Trophoblast cell (in vitro differentiated cells and primary cell): ENCODE measurements around the gene RNF166.

Experiments
- DNase-seq, 2 donors: peaks; one replicate each; pipeline ENCODE4 v3.0.0-alpha.2; 2016
- H2AFZ ChIP-seq: 2 replicates; pipeline ENCODE4 v1.6.1; 2013; ENCODE audit warnings: low read length, moderate library complexity, mild to moderate bottlenecking; ENCODE audit not compliant: insufficient read depth, poor library complexity
- H2AK5ac ChIP-seq: 2 replicates; pipeline ENCODE4 v1.6.1; 2013; ENCODE audit warnings: mild to moderate bottlenecking, low read length
- H2BK120ac ChIP-seq: 2 replicates; pipeline ENCODE4 v1.6.1; 2013; ENCODE audit warnings: low read length, mild to moderate bottlenecking, moderate library complexity; ENCODE audit not compliant: insufficient read depth, poor library complexity
- H2BK12ac ChIP-seq: 2 replicates; pipeline ENCODE4 v1.6.1; 2013; ENCODE audit warnings: mild to moderate bottlenecking, low read length, moderate library complexity
- H2BK5ac ChIP-seq: 2 replicates; pipeline ENCODE4 v1.6.1; 2013; ENCODE audit warnings: low read length, low read depth, moderate library complexity, mild to moderate bottlenecking; ENCODE audit not compliant: poor library complexity
- H3K14ac ChIP-seq: 2 replicates; pipeline ENCODE4 v1.6.1; 2013; ENCODE audit warnings: mild to moderate bottlenecking, low read length
- H3K18ac ChIP-seq: 2 replicates; pipeline ENCODE4 v1.6.1; 2013; ENCODE audit warnings: mild to moderate bottlenecking, low read length
- H3K23ac ChIP-seq: 2 replicates; pipeline ENCODE4 v1.6.1; 2013; ENCODE audit warnings: low read length
- H3K27ac ChIP-seq: 2 replicates; pipeline ENCODE4 v1.5.1; 2013; ENCODE audit warnings: low read depth, mild to moderate bottlenecking, inconsistent platforms, low read length, moderate library complexity
- H3K27me3 ChIP-seq: 2 replicates; pipeline ENCODE4 v1.6.1; 2013; ENCODE audit warnings: inconsistent platforms, mild to moderate bottlenecking, low read length, moderate library complexity; ENCODE audit not compliant: insufficient read depth
- H3K36me3 ChIP-seq, 2 experiments: 1 replicate in 1 of 2; 2 replicates in 1 of 2; pipeline ENCODE4 v1.6.1; 2013; ENCODE audit warnings: low read length in 2 of 2, mild to moderate bottlenecking in 2 of 2, moderate library complexity in 1 of 2; ENCODE audit not compliant: insufficient read depth in 2 of 2, control insufficient read depth in 1 of 2
- H3K4ac ChIP-seq: 2 replicates; pipeline ENCODE4 v1.6.1; 2013; ENCODE audit warnings: low read depth, mild to moderate bottlenecking, low read length, moderate library complexity
- H3K4me1 ChIP-seq, 2 experiments: 1 replicate in 1 of 2; 2 replicates in 1 of 2; pipeline ENCODE4 v1.6.1; 2013; ENCODE audit warnings: low read length in 2 of 2, mild to moderate bottlenecking in 2 of 2, moderate library complexity in 1 of 2; ENCODE audit not compliant: insufficient read depth in 2 of 2, control insufficient read depth in 1 of 2
- H3K4me2 ChIP-seq: 2 replicates; pipeline ENCODE4 v1.6.1; 2013; ENCODE audit warnings: inconsistent platforms, mild to moderate bottlenecking, low read length, moderate library complexity
- H3K4me3 ChIP-seq: 2 replicates; pipeline ENCODE4 v1.5.1; 2013; ENCODE audit warnings: mild to moderate bottlenecking, low read depth, low read length, inconsistent platforms
- H3K79me1 ChIP-seq: one replicate; pipeline ENCODE4 v1.6.1; 2013; ENCODE audit warnings: low read length
- H3K79me2 ChIP-seq: 2 replicates; pipeline ENCODE4 v1.6.1; 2013; ENCODE audit warnings: low read length, mild to moderate bottlenecking; ENCODE audit not compliant: control insufficient read depth, insufficient read depth, poor library complexity
- H3K9ac ChIP-seq: 2 replicates; pipeline ENCODE4 v1.6.1; 2013; ENCODE audit warnings: mild to moderate bottlenecking, low read length
- H3K9me3 ChIP-seq: 2 replicates; pipeline ENCODE4 v1.6.1; 2013; ENCODE audit warnings: low read depth, mild to moderate bottlenecking, control low read depth, inconsistent platforms, low read length; ENCODE audit not compliant: insufficient read depth
- H4K12ac ChIP-seq: 2 replicates; pipeline ENCODE4 v1.6.1; 2013; ENCODE audit warnings: low read depth, mild to moderate bottlenecking, low read length, moderate library complexity
- H4K8ac ChIP-seq: 2 replicates; pipeline ENCODE4 v1.6.1; 2013; ENCODE audit warnings: low read depth, mild to moderate bottlenecking, low read length, moderate library complexity
- H4K91ac ChIP-seq: one replicate; pipeline ENCODE4 v1.6.1; 2013; ENCODE audit warnings: low read depth, mild to moderate bottlenecking, low read length, moderate library complexity
- WGBS: extraction: QIAGEN DNeasy Blood & Tissue Kit; methylation state at CpG from one replicate; pipeline ENCODE4 v1.1.7; 2013; ENCODE audit warnings: missing lambda C conversion rate; ENCODE audit not compliant: insufficient read length, insufficient coverage; ENCODE audit errors: extremely low coverage; 5-methylcytosine and 5-hydroxymethylcytosine counted together

The RNF166 gene

DNA sequence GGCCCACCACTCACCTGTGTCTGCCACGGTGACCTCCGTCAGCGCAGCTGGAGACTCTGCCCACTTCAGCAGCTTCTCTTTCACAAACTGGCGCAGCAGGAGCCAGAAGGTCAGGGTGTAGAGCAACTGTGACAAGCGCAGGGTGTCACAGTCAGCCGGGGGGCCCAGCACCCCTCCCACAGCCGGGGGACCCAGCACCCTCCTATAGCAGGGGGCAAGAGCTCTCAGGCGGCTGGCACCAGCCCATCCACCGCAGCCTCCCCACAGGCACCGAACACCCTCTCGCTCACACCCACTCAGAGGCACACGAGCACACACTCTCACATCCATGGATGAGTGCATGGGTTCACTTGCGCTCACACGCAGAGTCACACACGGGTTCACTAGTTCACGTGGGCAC is 28.9 kb upstream of the RNF166 start:
- no peak overlapping the region for H2BK120ac ChIP-seq
- H4K91ac ChIP-seq = no peak overlapping the region
- H3K9ac ChIP-seq = no peak overlapping the region
- H3K27ac ChIP-seq = no peak overlapping the region
- H3K79me1 ChIP-seq = no peaks in the 10 kb centered on the region
- no peak overlapping the region for H3K4me2 ChIP-seq
- no peak overlapping the region for H3K4me3 ChIP-seq
- no peak overlapping the region for H2BK12ac ChIP-seq
- peaks cover 2% of the 10 kb centered on the region for H3K9me3 ChIP-seq
- H3K27me3 ChIP-seq = no peaks in the 10 kb centered on the region
- H3K36me3 ChIP-seq = peaks cover 70% of the 10 kb centered on the region in 2 experiments
- no peak overlapping the region for H2AK5ac ChIP-seq
- no CpG with 5 or more reads among the region's 16 CpGs for WGBS
- H3K18ac ChIP-seq = no peak overlapping the region
- H2BK5ac ChIP-seq = no peak overlapping the region
- no peak overlapping the region for H4K8ac ChIP-seq
- H4K12ac ChIP-seq = no peak overlapping the region
- no peak overlapping the region for H3K4ac ChIP-seq
- no peaks in the 10 kb centered on the region for H3K79me2 ChIP-seq
- peaks cover 2 to 5% of the 10 kb centered on the region in 2 experiments for H3K4me1 ChIP-seq
- no peak overlapping the region for H2AFZ ChIP-seq
- H3K23ac ChIP-seq = no peak overlapping the region
- no peak overlapping the region for H3K14ac ChIP-seq
- no peak for DNase-seq

DNA sequence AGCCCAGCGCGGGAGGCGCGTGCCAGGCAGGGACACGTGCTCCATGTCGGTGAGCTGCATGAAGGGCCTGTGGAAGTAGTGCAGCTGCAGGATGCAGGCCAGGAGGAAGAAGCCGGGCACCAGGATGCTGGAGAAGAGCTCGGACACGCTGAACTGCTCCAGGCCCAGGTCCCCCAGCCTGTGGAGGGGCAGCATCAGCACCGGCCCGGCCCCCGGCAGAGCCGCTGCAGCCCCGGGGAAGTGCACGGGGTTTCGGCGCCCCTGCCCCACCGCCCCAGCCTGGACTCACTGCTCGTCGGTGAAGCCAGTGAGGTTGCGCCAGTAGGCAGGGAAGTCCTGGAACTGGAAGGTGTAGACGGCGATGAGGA is 28.1 kb upstream of the RNF166 start:
- peaks cover 0 to 2% of the 10 kb centered on the region in 2 experiments for H3K4me1 ChIP-seq
- no peak for DNase-seq
- no peak overlapping the region for H4K8ac ChIP-seq
- H4K91ac ChIP-seq = no peak overlapping the region
- no peak overlapping the region for H2BK5ac ChIP-seq
- no peak overlapping the region for H2AK5ac ChIP-seq
- H2BK12ac ChIP-seq = no peak overlapping the region
- H3K14ac ChIP-seq = no peak overlapping the region
- H3K9me3 ChIP-seq = peaks cover 2% of the 10 kb centered on the region
- no peak overlapping the region for H2BK120ac ChIP-seq
- H4K12ac ChIP-seq = no peak overlapping the region
- H3K27me3 ChIP-seq = no peaks in the 10 kb centered on the region
- H3K36me3 ChIP-seq = peaks cover 71 to 72% of the 10 kb centered on the region in 2 experiments
- H3K9ac ChIP-seq = no peak overlapping the region
- H3K79me1 ChIP-seq = no peaks in the 10 kb centered on the region
- H3K23ac ChIP-seq = no peak overlapping the region
- no peak overlapping the region for H3K4me2 ChIP-seq
- H2AFZ ChIP-seq = no peak overlapping the region
- H3K79me2 ChIP-seq = no peaks in the 10 kb centered on the region
- no peak overlapping the region for H3K4me3 ChIP-seq
- no peak overlapping the region for H3K18ac ChIP-seq
- no peak overlapping the region for H3K27ac ChIP-seq
- no peak overlapping the region for H3K4ac ChIP-seq
- no CpG with 5 or more reads among the region's 23 CpGs for WGBS

DNA sequence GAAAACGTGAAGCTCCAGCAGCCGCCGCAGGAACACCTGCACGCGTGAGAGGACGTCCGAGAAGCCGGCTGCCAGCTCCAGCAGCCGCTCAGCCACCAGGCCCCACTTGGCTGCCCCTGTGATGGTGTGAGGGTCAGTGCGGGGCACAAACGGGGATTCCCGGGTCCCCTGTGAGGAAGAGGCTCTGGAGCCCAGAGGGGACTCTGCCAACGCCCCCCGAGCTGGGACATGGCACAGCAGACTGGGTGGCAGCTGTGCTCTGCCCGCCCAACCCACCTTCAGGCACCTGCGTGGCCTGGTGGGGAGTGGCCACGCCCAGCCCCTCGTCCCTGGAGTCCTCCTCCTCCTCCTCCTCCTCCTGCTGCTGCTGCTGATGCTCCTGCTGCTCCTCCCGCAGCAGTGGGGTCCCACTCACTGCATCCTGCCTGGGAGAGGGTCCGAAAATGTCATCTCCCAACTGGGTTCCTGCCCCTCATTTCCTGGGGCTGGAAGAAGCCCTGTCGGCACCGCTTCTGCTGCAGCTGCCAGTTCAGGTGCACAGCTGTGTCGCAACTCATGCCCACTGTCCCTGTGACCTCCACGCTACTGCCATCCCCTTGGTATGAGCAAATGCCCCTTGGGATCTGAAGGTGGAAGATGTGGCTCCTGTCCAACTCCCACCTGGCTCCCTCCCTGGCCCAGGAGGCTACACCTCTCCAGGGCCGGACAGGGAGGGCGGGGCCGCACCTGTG is 27.6 kb upstream of the RNF166 start:
- H4K91ac ChIP-seq = no peak overlapping the region

GRCh38 chr16:88732961-88733294 is 26.7 kb upstream of the RNF166 start:
- no peak overlapping the region for H3K18ac ChIP-seq
- H4K91ac ChIP-seq = no peak overlapping the region
- no peak overlapping the region for H3K14ac ChIP-seq
- no CpG with 5 or more reads among the region's 13 CpGs for WGBS
- no peak overlapping the region for H2AK5ac ChIP-seq
- no peak overlapping the region for H2AFZ ChIP-seq
- no peak overlapping the region for H2BK12ac ChIP-seq
- peaks cover 2% of the 10 kb centered on the region for H3K9me3 ChIP-seq
- H3K4me3 ChIP-seq = no peak overlapping the region
- H3K4me2 ChIP-seq = no peak overlapping the region
- H2BK120ac ChIP-seq = no peak overlapping the region
- DNase-seq = no peak
- no peak overlapping the region for H4K12ac ChIP-seq
- no peak overlapping the region for H4K8ac ChIP-seq
- no peak overlapping the region for H3K9ac ChIP-seq
- no peak overlapping the region for H3K23ac ChIP-seq
- H3K4ac ChIP-seq = no peak overlapping the region
- H3K27ac ChIP-seq = no peak overlapping the region
- peaks cover 0 to under 1% of the 10 kb centered on the region in 2 experiments for H3K4me1 ChIP-seq
- no peak overlapping the region for H2BK5ac ChIP-seq
- H3K79me2 ChIP-seq = no peaks in the 10 kb centered on the region
- peaks cover 66 to 69% of the 10 kb centered on the region in 2 experiments for H3K36me3 ChIP-seq
- no peaks in the 10 kb centered on the region for H3K79me1 ChIP-seq
- H3K27me3 ChIP-seq = no peaks in the 10 kb centered on the region

More for the DNA sequence above, 27.6 kb upstream of the RNF166 start:
- no peaks in the 10 kb centered on the region for H3K79me1 ChIP-seq
- no peaks in the 10 kb centered on the region for H3K4me1 ChIP-seq
- no peak overlapping the region for H3K27ac ChIP-seq
- peaks cover 2% of the 10 kb centered on the region for H3K9me3 ChIP-seq
- H3K18ac ChIP-seq = no peak overlapping the region
- no peak overlapping the region for H4K8ac ChIP-seq
- no peak overlapping the region for H2AK5ac ChIP-seq
- no peak overlapping the region for H3K4me2 ChIP-seq
- peaks cover 71 to 72% of the 10 kb centered on the region in 2 experiments for H3K36me3 ChIP-seq
- DNase-seq = no peak
- no CpG with 5 or more reads among the region's 27 CpGs for WGBS
- H4K12ac ChIP-seq = no peak overlapping the region
- H3K14ac ChIP-seq = no peak overlapping the region
- H3K4ac ChIP-seq = no peak overlapping the region
- H3K9ac ChIP-seq = no peak overlapping the region
- H3K23ac ChIP-seq = no peak overlapping the region
- no peak overlapping the region for H2BK5ac ChIP-seq
- no peak overlapping the region for H2AFZ ChIP-seq
- no peaks in the 10 kb centered on the region for H3K27me3 ChIP-seq
- no peaks in the 10 kb centered on the region for H3K79me2 ChIP-seq
- H2BK120ac ChIP-seq = no peak overlapping the region
- H2BK12ac ChIP-seq = no peak overlapping the region
- no peak overlapping the region for H3K4me3 ChIP-seq
